Activated T-cell treated with anti-CD3 and anti-CD28 coated beads, Interleukin-2, amount 50 U/mL, for 24 hours (primary cell): ENCODE data around the gene LRTM2.

Source experiments
- DNase-seq: peaks from one replicate; pipeline ENCODE4 v3.0.0-alpha.2; 2020
- H3K27ac Mint-ChIP-seq: 2 replicates; pipeline ENCODE4 v1.8.0; 2020; ENCODE audit warnings: mild to moderate bottlenecking, mixed read lengths
- H3K27me3 Mint-ChIP-seq: 2 replicates; pipeline ENCODE4 v1.8.0; 2020; ENCODE audit warnings: mixed read lengths
- H3K36me3 Mint-ChIP-seq: 2 replicates; pipeline ENCODE4 v1.8.0; 2020; ENCODE audit warnings: low read depth, mixed read lengths
- H3K4me1 Mint-ChIP-seq: 2 replicates; pipeline ENCODE4 v1.8.0; 2020; ENCODE audit warnings: low read depth, mixed read lengths
- H3K4me3 Mint-ChIP-seq: 2 replicates; pipeline ENCODE4 v1.8.0; 2020; ENCODE audit warnings: mild to moderate bottlenecking, moderate library complexity, mixed read lengths
- H3K9me3 Mint-ChIP-seq: 2 replicates; pipeline ENCODE4 v1.8.0; 2020; ENCODE audit warnings: mixed read lengths

LRTM2 gene

GRCh38 chr12:1879633-1880032 lies 59.3 kb downstream of the LRTM2 start:
- H3K36me3 Mint-ChIP-seq = no peaks in the 10 kb centered on the region
- H3K27ac Mint-ChIP-seq = no peak overlapping the region
- H3K4me1 Mint-ChIP-seq = no peaks in the 10 kb centered on the region
- no peaks in the 10 kb centered on the region for H3K9me3 Mint-ChIP-seq
- no peak for DNase-seq
- no peaks in the 10 kb centered on the region for H3K27me3 Mint-ChIP-seq
- H3K4me3 Mint-ChIP-seq = no peak overlapping the region

- Mint-ChIP-seq H3K4me1 (no peaks in the 10 kb centered on the region), H3K36me3 (no peaks in the 10 kb centered on the region), H3K9me3 (no peaks in the 10 kb centered on the region), H3K27me3 (no peaks in the 10 kb centered on the region), H3K4me3 (no peak overlapping the region), H3K27ac (no peak overlapping the region)
- DNase-seq = peak; percentile 18
Observed at GRCh38 chr12:1880153-1880845, 59.9 kb downstream of the LRTM2 start.

GRCh38 chr12:1880876-1881275 lies 60.5 kb downstream of the LRTM2 start:
- Mint-ChIP-seq H3K4me1 (no peaks in the 10 kb centered on the region), H3K27me3 (peaks cover 2% of the 10 kb centered on the region)

GRCh38 chr12:1881301-1881700 lies 60.9 kb downstream of the LRTM2 start:
- Mint-ChIP-seq H3K36me3 (no peaks in the 10 kb centered on the region), H3K4me3 (no peak overlapping the region), H3K27ac (no peak overlapping the region), H3K27me3 (peaks cover 6% of the 10 kb centered on the region), H3K9me3 (no peaks in the 10 kb centered on the region), H3K4me1 (no peaks in the 10 kb centered on the region)
- DNase-seq = no peak

More at GRCh38 chr12:1880876-1881275, 60.5 kb downstream of the LRTM2 start:
- peak; percentile 11 for DNase-seq
- no peaks in the 10 kb centered on the region for H3K9me3 Mint-ChIP-seq
- H3K4me3 Mint-ChIP-seq = no peak overlapping the region
- no peak overlapping the region for H3K27ac Mint-ChIP-seq
- H3K36me3 Mint-ChIP-seq = no peaks in the 10 kb centered on the region

- Mint-ChIP-seq H3K36me3 (no peaks in the 10 kb centered on the region), H3K27me3 (peaks cover 11% of the 10 kb centered on the region), H3K9me3 (no peaks in the 10 kb centered on the region), H3K27ac (no peak overlapping the region), H3K4me1 (no peaks in the 10 kb centered on the region), H3K4me3 (no peak overlapping the region)
- peak; percentile 5 for DNase-seq
Observed at GRCh38 chr12:1881936-1882335, 61.6 kb downstream of the LRTM2 start.

- Mint-ChIP-seq H3K9me3 (no peaks in the 10 kb centered on the region), H3K27ac (no peak overlapping the region), H3K4me1 (no peaks in the 10 kb centered on the region), H3K27me3 (peaks cover 12% of the 10 kb centered on the region), H3K36me3 (no peaks in the 10 kb centered on the region), H3K4me3 (no peak overlapping the region)
- no peak for DNase-seq
Observed at GRCh38 chr12:1882405-1882804, 62.0 kb downstream of the LRTM2 start.

GRCh38 chr12:1882850-1883470 lies 62.6 kb downstream of the LRTM2 start:
- Mint-ChIP-seq H3K4me1 (no peaks in the 10 kb centered on the region), H3K27me3 (peaks cover 17% of the 10 kb centered on the region), H3K36me3 (no peaks in the 10 kb centered on the region), H3K27ac (no peak overlapping the region), H3K4me3 (no peak overlapping the region), H3K9me3 (no peaks in the 10 kb centered on the region)
- DNase-seq = no peak

GRCh38 chr12:1883513-1883912 lies 63.1 kb downstream of the LRTM2 start:
- H3K9me3 Mint-ChIP-seq = no peaks in the 10 kb centered on the region
- peaks cover 23% of the 10 kb centered on the region for H3K27me3 Mint-ChIP-seq
- no peak overlapping the region for H3K4me3 Mint-ChIP-seq
- DNase-seq = no peak
- H3K4me1 Mint-ChIP-seq = no peaks in the 10 kb centered on the region
- H3K27ac Mint-ChIP-seq = no peak overlapping the region
- no peaks in the 10 kb centered on the region for H3K36me3 Mint-ChIP-seq

- no peak overlapping the region for H3K27ac Mint-ChIP-seq
- no peaks in the 10 kb centered on the region for H3K36me3 Mint-ChIP-seq
- DNase-seq = no peak
- no peaks in the 10 kb centered on the region for H3K9me3 Mint-ChIP-seq
- peaks cover 30% of the 10 kb centered on the region for H3K27me3 Mint-ChIP-seq
- H3K4me3 Mint-ChIP-seq = no peak overlapping the region
- no peaks in the 10 kb centered on the region for H3K4me1 Mint-ChIP-seq
Observed at GRCh38 chr12:1884651-1885050, 64.3 kb downstream of the LRTM2 start.

- DNase-seq = no peak
- Mint-ChIP-seq H3K27ac (no peak overlapping the region), H3K4me1 (no peaks in the 10 kb centered on the region), H3K36me3 (no peaks in the 10 kb centered on the region), H3K27me3 (peaks cover 30% of the 10 kb centered on the region), H3K9me3 (no peaks in the 10 kb centered on the region), H3K4me3 (no peak overlapping the region)
Observed at GRCh38 chr12:1885082-1885596, 64.8 kb downstream of the LRTM2 start.

GRCh38 chr12:1885599-1886245 lies 65.4 kb downstream of the LRTM2 start:
- DNase-seq = no peak
- Mint-ChIP-seq H3K4me3 (no peak overlapping the region), H3K9me3 (peaks cover under 1% of the 10 kb centered on the region), H3K36me3 (no peaks in the 10 kb centered on the region), H3K4me1 (no peaks in the 10 kb centered on the region), H3K27ac (no peak overlapping the region), H3K27me3 (peaks cover 31% of the 10 kb centered on the region)
